HUES64 (cell line): ENCODE results near the gene TMEM54.

ENCODE experiments used
- H3K27ac ChIP-seq: 2 replicates; pipeline ENCODE4 v1.7.0; 2013; ENCODE audit warnings: low read depth, low read length, inconsistent platforms
- H3K27me3 ChIP-seq: 2 replicates; pipeline ENCODE4 v1.6.1; 2013; ENCODE audit warnings: mild to moderate bottlenecking, low read length; ENCODE audit not compliant: insufficient read depth
- H3K36me3 ChIP-seq: 2 replicates; pipeline ENCODE4 v1.6.1; 2013; ENCODE audit warnings: mild to moderate bottlenecking, low read length; ENCODE audit not compliant: insufficient read depth
- H3K4me1 ChIP-seq: 2 replicates; pipeline ENCODE4 v1.6.1; 2013; ENCODE audit warnings: mild to moderate bottlenecking, low read length, moderate library complexity; ENCODE audit not compliant: insufficient read depth
- H3K4me3 ChIP-seq: 2 replicates; pipeline ENCODE4 v1.5.1; 2013; ENCODE audit warnings: mild to moderate bottlenecking, low read length, moderate library complexity
- H3K9ac ChIP-seq: 2 replicates; pipeline ENCODE4 v1.6.1; 2013; ENCODE audit warnings: mild to moderate bottlenecking, low read depth, low read length
- H3K9me3 ChIP-seq: 2 replicates; pipeline ENCODE4 v1.6.1; 2013; ENCODE audit warnings: low read depth, low read length; ENCODE audit not compliant: insufficient read depth
- WGBS: fragments of 150-250, 120-280 bp; methylation state at CpG from one replicate; pipeline ENCODE4 v1.1.7; 2013; ENCODE audit warnings: missing lambda C conversion rate; 5-methylcytosine and 5-hydroxymethylcytosine counted together

The TMEM54 gene

GRCh38 chr1:32886828-32887414 lies 14.3 kb downstream of the TMEM54 start:
- peaks cover 43% of the 10 kb centered on the region for H3K27me3 ChIP-seq
- H3K4me3 ChIP-seq = no peak overlapping the region
- H3K27ac ChIP-seq = no peak overlapping the region
- peaks cover 5% of the 10 kb centered on the region; the same call in 1 of the 2 replicates for H3K4me1 ChIP-seq
- H3K9me3 ChIP-seq = no peaks in the 10 kb centered on the region
- H3K9ac ChIP-seq = no peak overlapping the region
- no peaks in the 10 kb centered on the region for H3K36me3 ChIP-seq
- WGBS = 54% methylated on average over 19 of the region's 19 CpGs

- Histone ChIP-seq H3K27ac (no peak within 1 kb of the TSS), H3K4me1 (peaks cover 5% of the 10 kb centered on the region; the same call in 1 of the 2 replicates), H3K27me3 (peaks cover 40% of the 10 kb centered on the region), H3K4me3 (peak within 1 kb of the TSS; percentile 34; the same call in 1 of the 2 replicates), H3K36me3 (no peaks in the 10 kb centered on the region), H3K9me3 (no peaks in the 10 kb centered on the region), H3K9ac (no peak within 1 kb of the TSS)
- WGBS = 5% methylated on average over 79 of the region's 79 CpGs
Measured at GRCh38 chr1:32886004-32886827, 15.0 kb downstream of the TMEM54 start, which contains the start of gene HPCA. Gene HPCA (plus strand): TSS chr1:32886491. CDS start chr1:32888899, 2,408 bp downstream.

GRCh38 chr1:32885676-32886003 lies 15.5 kb downstream of the TMEM54 start:
- Histone ChIP-seq H3K36me3 (no peaks in the 10 kb centered on the region), H3K4me3 (peak overlapping the region; percentile 34; the same call in 1 of the 2 replicates), H3K27ac (no peak overlapping the region), H3K27me3 (peaks cover 40% of the 10 kb centered on the region), H3K9ac (no peak overlapping the region), H3K4me1 (peaks cover 5% of the 10 kb centered on the region; the same call in 1 of the 2 replicates), H3K9me3 (no peaks in the 10 kb centered on the region)
- 34% methylated on average over 8 of the region's 8 CpGs for WGBS

- 60% methylated on average over 12 of the region's 12 CpGs for WGBS
- Histone ChIP-seq H3K9ac (no peak overlapping the region), H3K4me3 (no peak overlapping the region), H3K4me1 (peaks cover 5% of the 10 kb centered on the region; the same call in 1 of the 2 replicates), H3K27ac (no peak overlapping the region), H3K9me3 (no peaks in the 10 kb centered on the region), H3K27me3 (peaks cover 37% of the 10 kb centered on the region), H3K36me3 (no peaks in the 10 kb centered on the region)
Measured at GRCh38 chr1:32884726-32885125, 16.5 kb downstream of the TMEM54 start.

- Histone ChIP-seq H3K27me3 (peaks cover 36% of the 10 kb centered on the region), H3K4me3 (no peak overlapping the region), H3K27ac (no peak overlapping the region), H3K4me1 (peaks cover 5% of the 10 kb centered on the region; the same call in 1 of the 2 replicates), H3K9ac (no peak overlapping the region), H3K9me3 (no peaks in the 10 kb centered on the region), H3K36me3 (no peaks in the 10 kb centered on the region)
- WGBS = 77% methylated on average over 4 of the region's 4 CpGs
Measured at GRCh38 chr1:32884032-32884372, 17.2 kb downstream of the TMEM54 start.

- peaks cover 5% of the 10 kb centered on the region; the same call in 1 of the 2 replicates for H3K4me1 ChIP-seq
- no peak overlapping the region for H3K9ac ChIP-seq
- WGBS = 87% methylated on average over 7 of the region's 7 CpGs
- H3K4me3 ChIP-seq = no peak overlapping the region
- H3K27ac ChIP-seq = no peak overlapping the region
- no peaks in the 10 kb centered on the region for H3K36me3 ChIP-seq
- H3K27me3 ChIP-seq = peaks cover 36% of the 10 kb centered on the region
- H3K9me3 ChIP-seq = no peaks in the 10 kb centered on the region
Measured at GRCh38 chr1:32883338-32884031, 17.7 kb downstream of the TMEM54 start.

GRCh38 chr1:32881871-32882850 lies 19.0 kb downstream of the TMEM54 start:
- Histone ChIP-seq H3K4me1 (peaks cover 7% of the 10 kb centered on the region; the same call in 1 of the 2 replicates), H3K36me3 (no peaks in the 10 kb centered on the region), H3K9ac (no peak overlapping the region), H3K27ac (no peak overlapping the region), H3K9me3 (no peaks in the 10 kb centered on the region), H3K4me3 (no peak overlapping the region), H3K27me3 (peaks cover 30% of the 10 kb centered on the region)
- WGBS = 62% methylated on average over 20 of the region's 22 CpGs

- WGBS = 89% methylated on average over 5 of the region's 5 CpGs
- H3K9ac ChIP-seq = no peak overlapping the region
- H3K27ac ChIP-seq = no peak overlapping the region
Measured at GRCh38 chr1:32881291-32881690, 19.9 kb downstream of the TMEM54 start.

GRCh38 chr1:32878637-32879041 lies 22.6 kb downstream of the TMEM54 start:
- no peak overlapping the region for H3K4me3 ChIP-seq
- no peaks in the 10 kb centered on the region for H3K9me3 ChIP-seq
- no peak overlapping the region for H3K9ac ChIP-seq
- H3K36me3 ChIP-seq = no peaks in the 10 kb centered on the region
- H3K4me1 ChIP-seq = peaks cover 18% of the 10 kb centered on the region
- 76% methylated on average over 5 of the region's 5 CpGs for WGBS
- no peaks in the 10 kb centered on the region; the same call in 1 of the 2 replicates for H3K27me3 ChIP-seq
- H3K27ac ChIP-seq = no peak overlapping the region

More at GRCh38 chr1:32881291-32881690, 19.9 kb downstream of the TMEM54 start:
- Histone ChIP-seq H3K9me3 (no peaks in the 10 kb centered on the region), H3K27me3 (peaks cover 23% of the 10 kb centered on the region), H3K4me3 (no peak overlapping the region), H3K36me3 (no peaks in the 10 kb centered on the region), H3K4me1 (peaks cover 10% of the 10 kb centered on the region)

GRCh38 chr1:32878183-32878582 lies 23.0 kb downstream of the TMEM54 start:
- Histone ChIP-seq H3K4me1 (peaks cover 18% of the 10 kb centered on the region), H3K9me3 (no peaks in the 10 kb centered on the region), H3K36me3 (no peaks in the 10 kb centered on the region), H3K27ac (no peak overlapping the region), H3K4me3 (no peak overlapping the region), H3K27me3 (no peaks in the 10 kb centered on the region), H3K9ac (no peak overlapping the region)
- WGBS = 76% methylated on average over 6 of the region's 6 CpGs
